ENCODE measurements around the gene GPR137B. TPM values are rescaled to one million over a fixed set of nuclear protein-coding genes. Genes with fewer than 3 reads are reported as not detected.

The GPR137B gene
- total and polyA plus RNA-seq, 9 of the 15 experiments (the other 6 are each of a cell fraction or from before 2014, with no cell fraction given): 0.04 to 1.0 (median 0.62) TPM

DNA sequence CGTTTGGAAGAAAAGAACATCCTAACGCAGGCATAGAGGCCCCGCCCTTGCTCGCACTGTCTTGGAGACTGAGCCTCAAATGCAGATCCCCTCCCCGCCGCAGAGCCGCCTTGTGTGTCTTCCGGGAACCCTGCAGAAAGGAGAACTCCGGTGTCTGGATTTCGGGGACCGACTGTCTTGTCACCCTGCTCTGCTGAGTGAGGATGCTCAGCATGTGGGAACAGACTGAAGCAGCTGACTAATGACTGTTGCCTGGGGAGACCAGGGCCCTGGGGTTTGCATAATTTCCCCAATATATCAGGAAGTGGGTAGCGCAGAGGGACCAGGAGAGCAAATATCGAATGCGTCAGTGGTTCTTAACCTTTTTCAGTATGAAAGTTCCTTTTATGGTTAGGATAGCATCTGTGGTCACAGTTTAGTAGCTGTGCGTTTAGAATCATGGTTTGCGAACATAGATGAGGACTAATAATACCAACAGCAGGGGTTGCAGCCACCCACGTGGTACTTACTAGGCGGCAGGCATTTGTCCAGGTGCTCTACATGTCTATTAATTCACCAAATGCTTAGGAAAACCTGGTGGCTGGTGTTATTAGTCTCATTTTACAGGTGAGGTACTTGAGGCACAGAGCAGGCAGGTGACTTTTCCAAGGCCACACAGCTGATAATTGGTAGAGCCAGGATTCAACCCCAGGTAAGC lies 14.3 kb downstream of the GPR137B start:
- Histone ChIP-seq H3K27ac (ENCODE audit: extremely low read depth, low read depth, low read length) (no peak overlapping the region), H3K4me3 (no peak overlapping the region), H3K4me2 (ENCODE audit: insufficient read depth, low read length) (no peak overlapping the region), H3K4me1 (replicated peaks in 1 of 2; ENCODE audit: control insufficient read depth in 2 of 2, insufficient read depth in 2 of 2, low read length in 2 of 2) (0 out of 5 replicates have a peak, but pooled peaks cover 0 to 5% of the 10 kb centered on the region in 2 experiments), H3K9me1 (ENCODE audit: control insufficient read depth, insufficient read depth, low read length) (no peaks in the 10 kb centered on the region), H3K27me3 (ENCODE audit: control insufficient read depth in 2 of 2, insufficient read depth in 2 of 2, low read length in 2 of 2) (peaks cover 36 to 73% of the 10 kb centered on the region in 2 experiments), H3K9ac (ENCODE audit: insufficient read depth in 1 of 2, low read depth in 2 of 2, low read length in 2 of 2) (no peak overlapping the region), H3K36me3 (ENCODE audit: control insufficient read depth, insufficient read depth, low read length) (no peaks in the 10 kb centered on the region), H3K9me3 (replicated peaks; ENCODE audit: control insufficient read depth, insufficient read depth, low read depth, low read length) (peaks cover 6% of the 10 kb centered on the region; the same call in 1 of the 2 replicates), H3K79me2 (ENCODE audit: control insufficient read depth, insufficient read depth, low read length) (no peaks in the 10 kb centered on the region), H4K20me1 (replicated peaks; ENCODE audit: control insufficient read depth, insufficient read depth, low read length) (0 out of 2 replicates have a peak, but pooled peaks cover 2% of the 10 kb centered on the region), H2AFZ (ENCODE audit: low read depth, low read length) (no peak overlapping the region)
- BruUV-seq (replicated peaks): no TSS peak
- 10% methylated on average over 18 of the region's 18 CpGs for WGBS (ENCODE audit: insufficient coverage, low coverage, missing lambda C conversion rate)
- intact Hi-C loops (cut with micrococcal nuclease) (no loop called here), in situ Hi-C loops (cut with MboI) (no loop called here)
- POLR2A ChIA-PET: interaction anchor here (0.5 kb wide), 1 partner anchor 18 kb away, joined by 3 read pairs; no protein-coding TSS in a partner anchor
- ATAC-seq (peak; percentile 47), DNase-seq (ENCODE audit: extremely low read depth in 1 of 4, low spot score in 3 of 4) (peak in 1 of 4 experiments; percentile 20), FAIRE-seq (no peak)
- CTCF ChIA-PET (ENCODE audit: low intra/inter-chr PET ratio): no interaction called here
- peak; percentile 38; the same call in 1 of the 2 replicates for TF ChIP-seq RFX1 (IDR thresholded peaks at IDR 0.05)
- no peak for TF ChIP-seq ZNF197 (CRISPR knock-in tag; IDR thresholded peaks at IDR 0.05; ENCODE audit: low read depth)
- no peak for TF ChIP-seq PHF20 (IDR thresholded peaks at IDR 0.05; ENCODE audit: partially characterized antibody)
- no peak for TF ChIP-seq KDM1A (IDR thresholded peaks at IDR 0.05)
- peak; percentile 23 for TF ChIP-seq ZFP36 (IDR thresholded peaks at IDR 0.05; ENCODE audit: low read depth, low read length, partially characterized antibody)
- TF ChIP-seq, protein P1, sequence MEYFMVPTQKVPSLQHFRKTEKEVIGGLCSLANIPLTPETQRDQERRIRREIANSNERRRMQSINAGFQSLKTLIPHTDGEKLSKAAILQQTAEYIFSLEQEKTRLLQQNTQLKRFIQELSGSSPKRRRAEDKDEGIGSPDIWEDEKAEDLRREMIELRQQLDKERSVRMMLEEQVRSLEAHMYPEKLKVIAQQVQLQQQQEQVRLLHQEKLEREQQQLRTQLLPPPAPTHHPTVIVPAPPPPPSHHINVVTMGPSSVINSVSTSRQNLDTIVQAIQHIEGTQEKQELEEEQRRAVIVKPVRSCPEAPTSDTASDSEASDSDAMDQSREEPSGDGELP (CRISPR knock-in tag; IDR thresholded peaks at IDR 0.05; ENCODE audit: borderline replicate concordance): 0 out of 2 replicates have a peak, but pooled peaks have one; percentile 10
- TF ChIP-seq, protein P2, sequence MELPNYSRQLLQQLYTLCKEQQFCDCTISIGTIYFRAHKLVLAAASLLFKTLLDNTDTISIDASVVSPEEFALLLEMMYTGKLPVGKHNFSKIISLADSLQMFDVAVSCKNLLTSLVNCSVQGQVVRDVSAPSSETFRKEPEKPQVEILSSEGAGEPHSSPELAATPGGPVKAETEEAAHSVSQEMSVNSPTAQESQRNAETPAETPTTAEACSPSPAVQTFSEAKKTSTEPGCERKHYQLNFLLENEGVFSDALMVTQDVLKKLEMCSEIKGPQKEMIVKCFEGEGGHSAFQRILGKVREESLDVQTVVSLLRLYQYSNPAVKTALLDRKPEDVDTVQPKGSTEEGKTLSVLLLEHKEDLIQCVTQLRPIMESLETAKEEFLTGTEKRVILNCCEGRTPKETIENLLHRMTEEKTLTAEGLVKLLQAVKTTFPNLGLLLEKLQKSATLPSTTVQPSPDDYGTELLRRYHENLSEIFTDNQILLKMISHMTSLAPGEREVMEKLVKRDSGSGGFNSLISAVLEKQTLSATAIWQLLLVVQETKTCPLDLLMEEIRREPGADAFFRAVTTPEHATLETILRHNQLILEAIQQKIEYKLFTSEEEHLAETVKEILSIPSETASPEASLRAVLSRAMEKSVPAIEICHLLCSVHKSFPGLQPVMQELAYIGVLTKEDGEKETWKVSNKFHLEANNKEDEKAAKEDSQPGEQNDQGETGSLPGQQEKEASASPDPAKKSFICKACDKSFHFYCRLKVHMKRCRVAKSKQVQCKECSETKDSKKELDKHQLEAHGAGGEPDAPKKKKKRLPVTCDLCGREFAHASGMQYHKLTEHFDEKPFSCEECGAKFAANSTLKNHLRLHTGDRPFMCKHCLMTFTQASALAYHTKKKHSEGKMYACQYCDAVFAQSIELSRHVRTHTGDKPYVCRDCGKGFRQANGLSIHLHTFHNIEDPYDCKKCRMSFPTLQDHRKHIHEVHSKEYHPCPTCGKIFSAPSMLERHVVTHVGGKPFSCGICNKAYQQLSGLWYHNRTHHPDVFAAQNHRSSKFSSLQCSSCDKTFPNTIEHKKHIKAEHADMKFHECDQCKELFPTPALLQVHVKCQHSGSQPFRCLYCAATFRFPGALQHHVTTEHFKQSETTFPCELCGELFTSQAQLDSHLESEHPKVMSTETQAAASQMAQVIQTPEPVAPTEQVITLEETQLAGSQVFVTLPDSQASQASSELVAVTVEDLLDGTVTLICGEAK (IDR thresholded peaks at IDR 0.05): no peak
- TF ChIP-seq, protein P2 (CRISPR knock-in tag; IDR thresholded peaks at IDR 0.05): no peak

Data from K562 (cell line).